ENCODE data around the gene FTO. TPM values are rescaled to one million over a fixed set of nuclear protein-coding genes. Genes with fewer than 3 reads are reported as not detected.

The FTO gene
- total and polyA plus RNA-seq, 2 of the 8 experiments (the other 6 are each of a cell fraction or from before 2014, with no cell fraction given) = 34.5 to 59.8 TPM

DNA sequence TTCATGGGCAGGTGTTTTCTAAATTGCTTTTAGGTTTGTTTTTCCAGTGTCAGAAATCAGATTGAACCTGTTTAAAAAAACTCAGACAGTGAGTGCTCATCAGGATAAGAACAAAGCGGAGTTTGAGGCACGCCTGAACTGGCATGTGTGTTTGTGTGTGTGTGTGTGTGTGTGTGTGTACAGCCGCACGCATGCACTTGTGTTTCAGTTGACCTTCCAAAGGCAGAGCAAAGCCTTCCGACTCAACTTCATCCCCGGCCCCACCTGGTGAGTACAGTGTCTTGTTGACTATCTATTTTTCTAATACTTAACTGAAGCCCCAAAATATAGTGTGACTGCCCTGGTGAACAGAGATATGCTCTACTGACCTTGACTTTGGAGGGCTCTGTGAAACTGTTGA lies 357.5 kb downstream of the FTO start:
- DNase-seq (ENCODE audit: low read depth in 1 of 2, low spot score in 2 of 2) (peak in 1 of 2 experiments; percentile 8), FAIRE-seq (no peak)
- no peak overlapping the region for H2BK20ac ChIP-seq (ENCODE audit: low read length)
- H3K79me1 ChIP-seq (ENCODE audit: low read depth, low read length) = no peaks in the 10 kb centered on the region
- H3K9ac ChIP-seq (replicated peaks in 1 of 4; ENCODE audit: extremely low read depth in 1 of 4, low read depth in 3 of 4, low read length in 3 of 4) = no peak overlapping the region
- no peaks in the 10 kb centered on the region for H3K9me3 ChIP-seq (ENCODE audit: insufficient read depth in 2 of 2, low read depth in 1 of 2, low read length in 1 of 2)
- H2BK5ac ChIP-seq (ENCODE audit: low read depth, low read length) = no peak overlapping the region
- no peak overlapping the region for H3K27ac ChIP-seq (ENCODE audit: low read depth, low read length)
- H2AFZ ChIP-seq (ENCODE audit: low read length) = no peak overlapping the region
- 86% methylated on average over 6 of the region's 6 CpGs; no CpG with 5 or more reads in 1 of the 2 experiments for WGBS, 2 experiments (ENCODE audit: extremely low coverage in 1 of 2, insufficient coverage in 1 of 2, insufficient read length in 1 of 2, insufficient replicate concordance in 2 of 2, low coverage in 1 of 2, low lambda C conversion rate in 2 of 2, missing lambda C conversion rate in 1 of 2)
- H4K91ac ChIP-seq (replicated peaks; ENCODE audit: insufficient read length, low read length) = no peak overlapping the region
- H3K14ac ChIP-seq (ENCODE audit: insufficient read length) = no peak overlapping the region
- H3K56ac ChIP-seq (replicated peaks; ENCODE audit: insufficient read length, low read depth, low read length) = no peak overlapping the region
- ChIA-PET POLR2A (ENCODE audit: partially characterized antibody) (no interaction called here), CTCF (ENCODE audit: partially characterized antibody) (no interaction called here)
- no peak overlapping the region for H2BK120ac ChIP-seq (replicated peaks; ENCODE audit: low read depth, low read length)
- H3K4me1 ChIP-seq (replicated peaks in 1 of 4; ENCODE audit: control insufficient read depth in 3 of 4, insufficient read depth in 4 of 4, low read length in 3 of 4) = peaks cover 0 to 6% (median 2%) of the 10 kb centered on the region in 4 experiments; a peak in 3 of 7 replicates
- H2BK12ac ChIP-seq (ENCODE audit: low read depth, low read length) = no peak overlapping the region
- no peak overlapping the region for H2AK5ac ChIP-seq (ENCODE audit: low read depth, low read length)
- H3K36me3 ChIP-seq (ENCODE audit: control insufficient read depth in 2 of 4, insufficient read depth in 4 of 4, low read length in 3 of 4) = no peaks in the 10 kb centered on the region
- H3K4ac ChIP-seq (replicated peaks; ENCODE audit: insufficient read length, low read depth, low read length) = no peak overlapping the region
- H2BK15ac ChIP-seq (ENCODE audit: low read length) = no peak overlapping the region
- no peak overlapping the region for H3K23ac ChIP-seq (ENCODE audit: insufficient read length)
- H3K4me2 ChIP-seq (ENCODE audit: insufficient read depth in 1 of 2, low read depth in 2 of 2, low read length in 2 of 2) = no peak overlapping the region
- H3K23me2 ChIP-seq (ENCODE audit: low read depth, low read length) = no peaks in the 10 kb centered on the region
- no peaks in the 10 kb centered on the region for H4K20me1 ChIP-seq (replicated peaks in 1 of 2; ENCODE audit: control insufficient read depth in 1 of 2, insufficient read depth in 2 of 2, low read length in 2 of 2)
- TF ChIP-seq, protein P1, sequence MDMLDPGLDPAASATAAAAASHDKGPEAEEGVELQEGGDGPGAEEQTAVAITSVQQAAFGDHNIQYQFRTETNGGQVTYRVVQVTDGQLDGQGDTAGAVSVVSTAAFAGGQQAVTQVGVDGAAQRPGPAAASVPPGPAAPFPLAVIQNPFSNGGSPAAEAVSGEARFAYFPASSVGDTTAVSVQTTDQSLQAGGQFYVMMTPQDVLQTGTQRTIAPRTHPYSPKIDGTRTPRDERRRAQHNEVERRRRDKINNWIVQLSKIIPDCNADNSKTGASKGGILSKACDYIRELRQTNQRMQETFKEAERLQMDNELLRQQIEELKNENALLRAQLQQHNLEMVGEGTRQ (IDR thresholded peaks at IDR 0.05; ENCODE audit: low read length) = no peak
- TF ChIP-seq EP300 (IDR thresholded peaks at IDR 0.05; ENCODE audit: borderline replicate concordance in 1 of 2, low read depth in 2 of 2, low read length in 2 of 2) = no peak
- TF ChIP-seq, protein P2, sequence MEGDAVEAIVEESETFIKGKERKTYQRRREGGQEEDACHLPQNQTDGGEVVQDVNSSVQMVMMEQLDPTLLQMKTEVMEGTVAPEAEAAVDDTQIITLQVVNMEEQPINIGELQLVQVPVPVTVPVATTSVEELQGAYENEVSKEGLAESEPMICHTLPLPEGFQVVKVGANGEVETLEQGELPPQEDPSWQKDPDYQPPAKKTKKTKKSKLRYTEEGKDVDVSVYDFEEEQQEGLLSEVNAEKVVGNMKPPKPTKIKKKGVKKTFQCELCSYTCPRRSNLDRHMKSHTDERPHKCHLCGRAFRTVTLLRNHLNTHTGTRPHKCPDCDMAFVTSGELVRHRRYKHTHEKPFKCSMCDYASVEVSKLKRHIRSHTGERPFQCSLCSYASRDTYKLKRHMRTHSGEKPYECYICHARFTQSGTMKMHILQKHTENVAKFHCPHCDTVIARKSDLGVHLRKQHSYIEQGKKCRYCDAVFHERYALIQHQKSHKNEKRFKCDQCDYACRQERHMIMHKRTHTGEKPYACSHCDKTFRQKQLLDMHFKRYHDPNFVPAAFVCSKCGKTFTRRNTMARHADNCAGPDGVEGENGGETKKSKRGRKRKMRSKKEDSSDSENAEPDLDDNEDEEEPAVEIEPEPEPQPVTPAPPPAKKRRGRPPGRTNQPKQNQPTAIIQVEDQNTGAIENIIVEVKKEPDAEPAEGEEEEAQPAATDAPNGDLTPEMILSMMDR (IDR thresholded peaks at IDR 0.05; ENCODE audit: control extremely low read depth in 1 of 3, insufficient read depth in 1 of 3, low read depth in 1 of 3, low read length in 3 of 3) = no peak
- no peak for TF ChIP-seq SAP30 (IDR thresholded peaks at IDR 0.05; ENCODE audit: insufficient read depth, insufficient replicate concordance, low read length)
- no peak for TF ChIP-seq ASH2L (IDR thresholded peaks at IDR 0.05; ENCODE audit: low read length)
- TF ChIP-seq YY1 (IDR thresholded peaks at IDR 0.05; ENCODE audit: low read depth, low read length) = no peak
- no peak for TF ChIP-seq SIX5 (IDR thresholded peaks at IDR 0.05; ENCODE audit: low read depth, low read length)
- H3K79me2 ChIP-seq (ENCODE audit: control insufficient read depth in 1 of 2, insufficient read depth in 2 of 2, low read length in 2 of 2) = no peaks in the 10 kb centered on the region
- H4K5ac ChIP-seq (ENCODE audit: insufficient read length, low read depth, low read length) = no peak overlapping the region
- no peaks in the 10 kb centered on the region for H3K27me3 ChIP-seq (replicated peaks in 1 of 4; ENCODE audit: control insufficient read depth in 3 of 4, extremely low read depth in 1 of 4, insufficient read depth in 3 of 4, low read length in 3 of 4)
- no peak overlapping the region for H3K18ac ChIP-seq (ENCODE audit: extremely low read depth, low read length)
- H3K4me3 ChIP-seq (ENCODE audit: extremely low read depth in 1 of 4, insufficient read depth in 2 of 4, low read depth in 3 of 4, low read length in 4 of 4) = no peak overlapping the region
- H4K8ac ChIP-seq (ENCODE audit: extremely low read depth, insufficient read depth, low read length) = no peak overlapping the region

Data from H1 (cell line).